GM10248 (cell line): Measurements from ENCODE around the gene RAPH1.

ENCODE experiments used
- CTCF ChIA-PET: fragments of 300-600 bp; sonication (Branson Sonifier 250); formaldehyde crosslinking; extraction: SDS; loops from one replicate; lab custom pipeline; 2021; ENCODE audit warnings: antibody characterized with exemption; lab: Yijun Ruan, JAX
- POLR2A ChIA-PET: fragments of 350-650 bp; sonication (Branson Sonifier 250); formaldehyde crosslinking; extraction: SDS; loops from one replicate; lab custom pipeline; 2020; ENCODE audit warnings: antibody characterized with exemption; lab: Yijun Ruan, JAX
- DNase-seq: peaks from one replicate; pipeline ENCODE4 v3.0.0; 2012; ENCODE audit errors: extremely low spot score
- TF ChIP-seq, protein P1 (sequence below): IDR thresholded peaks from 2 replicates; pipeline ENCODE4 v1.5.1; 2012; ENCODE audit warnings: mild to moderate bottlenecking, low read depth; ENCODE audit errors: extremely low read depth, missing control alignments, control extremely low read depth

RAPH1 gene

DNA sequence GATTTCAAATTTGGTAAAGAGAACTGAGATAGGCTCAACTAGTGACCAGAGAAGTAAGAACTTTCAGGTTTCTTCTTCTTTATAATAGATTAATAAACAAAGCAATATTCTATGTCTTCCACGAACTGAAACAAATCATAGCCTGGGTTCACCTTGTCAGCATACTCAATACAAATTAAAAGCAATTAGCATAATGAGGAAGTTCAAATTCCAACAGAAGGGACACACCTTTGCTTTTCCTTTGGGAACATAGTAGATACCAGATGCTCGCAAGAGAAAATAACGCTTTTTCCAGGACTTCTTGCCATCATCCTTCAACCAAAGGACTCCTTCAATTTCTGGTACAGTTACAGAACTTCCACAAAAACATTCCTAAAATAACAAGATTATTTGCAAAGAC lies 79.9 kb downstream of the RAPH1 start:
- TF ChIP-seq, protein P1, sequence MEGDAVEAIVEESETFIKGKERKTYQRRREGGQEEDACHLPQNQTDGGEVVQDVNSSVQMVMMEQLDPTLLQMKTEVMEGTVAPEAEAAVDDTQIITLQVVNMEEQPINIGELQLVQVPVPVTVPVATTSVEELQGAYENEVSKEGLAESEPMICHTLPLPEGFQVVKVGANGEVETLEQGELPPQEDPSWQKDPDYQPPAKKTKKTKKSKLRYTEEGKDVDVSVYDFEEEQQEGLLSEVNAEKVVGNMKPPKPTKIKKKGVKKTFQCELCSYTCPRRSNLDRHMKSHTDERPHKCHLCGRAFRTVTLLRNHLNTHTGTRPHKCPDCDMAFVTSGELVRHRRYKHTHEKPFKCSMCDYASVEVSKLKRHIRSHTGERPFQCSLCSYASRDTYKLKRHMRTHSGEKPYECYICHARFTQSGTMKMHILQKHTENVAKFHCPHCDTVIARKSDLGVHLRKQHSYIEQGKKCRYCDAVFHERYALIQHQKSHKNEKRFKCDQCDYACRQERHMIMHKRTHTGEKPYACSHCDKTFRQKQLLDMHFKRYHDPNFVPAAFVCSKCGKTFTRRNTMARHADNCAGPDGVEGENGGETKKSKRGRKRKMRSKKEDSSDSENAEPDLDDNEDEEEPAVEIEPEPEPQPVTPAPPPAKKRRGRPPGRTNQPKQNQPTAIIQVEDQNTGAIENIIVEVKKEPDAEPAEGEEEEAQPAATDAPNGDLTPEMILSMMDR, result no peak
- ChIA-PET POLR2A (no interaction called here), CTCF (interaction anchor here (0.8 to 3.7 kb wide), 9 partner anchors 8 to 867 kb away, joined by 3 to 23 read pairs (median 5); no protein-coding TSS in a partner anchor)
- no peak for DNase-seq

DNA sequence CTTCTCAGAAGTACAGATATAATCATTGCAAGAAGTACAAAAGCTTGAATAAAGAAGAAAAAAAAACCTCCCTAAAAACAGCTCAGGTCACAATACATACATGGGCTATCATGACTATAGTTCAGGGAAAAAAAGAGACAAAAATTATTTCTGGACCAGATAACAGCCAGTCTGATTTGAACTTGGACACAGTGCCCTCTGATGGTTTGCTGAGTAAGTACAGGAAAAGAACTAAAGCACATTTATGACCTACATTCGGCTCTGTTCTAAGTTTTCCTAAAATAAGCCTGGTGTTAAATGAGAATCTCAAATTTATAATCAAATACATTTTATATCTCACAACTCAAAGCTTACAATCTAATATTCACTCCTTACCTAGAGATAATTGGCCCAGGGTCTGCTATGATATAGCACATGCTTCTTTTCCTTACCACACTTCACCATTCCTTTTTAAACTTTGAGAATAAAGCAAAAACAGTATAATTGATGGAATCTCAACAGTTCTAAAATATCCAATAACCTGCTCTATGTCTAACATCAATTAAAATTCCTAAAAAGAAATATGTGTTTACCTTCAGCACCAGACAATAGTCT lies 81.1 kb downstream of the RAPH1 start:
- DNase-seq, result peak; percentile 57
- ChIA-PET CTCF (interaction anchor here (0.8 to 3.7 kb wide), 19 partner anchors 9 to 866 kb away, joined by 3 to 23 read pairs (median 5); no protein-coding TSS in a partner anchor), POLR2A (no interaction called here)
- TF ChIP-seq, protein P1, result peak; percentile 64

DNA sequence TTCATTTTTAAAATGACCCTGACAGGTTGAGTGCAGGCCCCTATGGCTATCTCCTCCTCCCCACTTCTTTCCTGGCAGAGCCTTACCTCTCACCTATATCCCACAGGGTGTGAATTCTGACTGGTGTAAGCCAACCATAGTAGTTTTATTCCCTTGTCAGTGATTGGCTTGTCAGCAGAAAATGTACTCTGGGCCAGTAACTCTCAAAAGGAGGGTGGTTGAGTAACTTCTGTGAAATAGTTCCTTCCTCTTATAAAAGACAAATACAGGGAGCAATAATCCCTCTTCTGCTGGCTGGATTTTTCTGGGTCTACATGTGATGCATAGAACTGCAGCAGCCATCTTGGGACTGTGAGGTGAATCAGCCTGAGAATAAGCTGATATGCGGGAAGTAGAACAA lies 83.4 kb downstream of the RAPH1 start:
- ChIA-PET POLR2A (no interaction called here), CTCF (interaction anchor here (3.7 kb wide), 1 partner anchor 226 kb away, joined by 23 read pairs; no protein-coding TSS in a partner anchor)
- TF ChIP-seq, protein P1, result no peak
- DNase-seq, result no peak

DNA sequence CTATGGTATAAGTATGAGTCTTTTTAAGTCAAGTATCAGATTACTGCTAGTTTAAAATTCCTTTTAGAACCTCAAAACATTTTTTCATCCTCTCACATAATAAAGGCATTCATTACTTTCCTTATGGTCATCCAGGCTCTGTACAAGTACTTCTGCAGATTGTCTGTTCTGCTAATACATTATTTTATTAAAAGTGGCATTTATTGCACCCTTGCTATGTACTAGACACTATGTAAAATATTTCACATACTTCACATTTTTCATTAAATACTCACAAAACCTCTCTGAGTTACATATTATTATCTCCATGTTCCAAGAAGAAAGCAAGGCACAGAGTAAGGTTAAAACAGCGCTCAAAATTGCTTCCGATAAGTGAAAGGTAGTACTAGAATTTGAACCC lies 84.1 kb downstream of the RAPH1 start:
- CTCF ChIA-PET, result no interaction called here
- no peak for DNase-seq
- POLR2A ChIA-PET, result no interaction called here
- TF ChIP-seq, protein P1, result no peak

DNA sequence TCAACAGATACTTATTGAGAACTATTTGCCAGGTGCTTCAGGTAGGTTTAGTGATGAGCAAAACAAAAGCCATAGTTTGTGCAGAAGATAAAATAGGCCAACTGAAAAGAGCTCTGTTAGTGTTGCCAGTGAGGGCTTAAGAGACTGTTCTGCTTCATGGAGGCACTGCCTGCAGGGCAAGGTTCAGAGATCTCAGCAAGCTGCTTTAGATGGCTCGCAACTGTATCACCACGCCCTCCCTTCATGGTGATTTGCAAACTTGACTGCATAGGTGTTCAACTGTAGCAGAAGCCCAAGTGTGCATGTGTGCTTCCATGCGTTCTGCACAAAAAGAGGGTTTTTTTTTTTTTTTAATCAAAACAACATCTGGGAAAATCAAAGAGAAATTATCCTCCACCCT lies 84.5 kb downstream of the RAPH1 start:
- TF ChIP-seq, protein P1, result no peak
- DNase-seq, result no peak
- POLR2A ChIA-PET, result no interaction called here
- CTCF ChIA-PET, result interaction anchor here (1.2 kb wide), 1 partner anchor 555 kb away, joined by 3 read pairs; no protein-coding TSS in a partner anchor

DNA sequence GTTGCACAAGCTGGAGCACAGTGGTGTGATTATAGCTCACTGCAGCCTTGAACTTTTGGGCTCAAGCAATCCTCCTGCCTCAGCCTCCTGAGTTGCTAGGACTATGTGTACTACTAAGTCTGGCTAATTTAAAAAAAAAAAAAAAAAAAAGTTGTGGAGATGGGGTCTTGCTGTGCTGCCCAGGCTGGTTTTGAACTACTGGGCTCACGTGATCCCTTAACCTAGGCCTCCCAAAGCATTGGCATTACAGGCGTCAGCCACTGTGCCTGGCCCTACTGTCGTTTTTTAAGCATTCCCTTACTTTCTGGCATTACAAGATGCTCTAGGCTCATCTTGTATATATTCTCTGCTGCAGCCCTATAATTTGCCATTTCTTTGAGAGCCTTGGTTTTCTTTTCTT lies 88.3 kb downstream of the RAPH1 start:
- DNase-seq, result no peak
- TF ChIP-seq, protein P1, result no peak
- ChIA-PET CTCF (no interaction called here), POLR2A (no interaction called here)
